HepG2 (cell line): ENCODE measurements around the gene WWC2. TPM values are rescaled to one million over a fixed set of nuclear protein-coding genes. Genes with fewer than 3 reads are reported as not detected.

Source experiments
- CAMTA2 ChIP-seq: sonication (generic); formaldehyde crosslinking; IDR thresholded peaks from 2 replicates; pipeline ENCODE4 v1.4.0; 2020; ENCODE audit warnings: mild to moderate bottlenecking, missing genetic modification reagents, borderline replicate concordance
- FOXM1 ChIP-seq: sonication (generic); formaldehyde crosslinking; IDR thresholded peaks from 2 replicates; pipeline ENCODE4 v1.5.0; 2020; ENCODE audit warnings: missing genetic modification reagents
- FOXP1 ChIP-seq, 2 experiments: fragments of 450-650 bp in 1 of 2; IDR thresholded peaks; 2 replicates each; pipeline ENCODE4 v1.6.1; 2017 to 2018; ENCODE audit warnings: antibody characterized with exemption in 1 of 2
- GATAD2A ChIP-seq: IDR thresholded peaks from 2 replicates; pipeline ENCODE4 v1.6.1; 2016
- IKZF5 ChIP-seq: IDR thresholded peaks from 2 replicates; pipeline ENCODE4 v1.6.1; 2018; ENCODE audit warnings: missing genetic modification reagents, mild to moderate bottlenecking, missing compliant biosample characterization
- JUN ChIP-seq: sonication (generic); formaldehyde crosslinking; IDR thresholded peaks from 2 replicates; pipeline ENCODE4 v1.4.0; 2020; ENCODE audit warnings: mild to moderate bottlenecking, missing genetic modification reagents
- SATB2 ChIP-seq: sonication (generic); formaldehyde crosslinking; IDR thresholded peaks from 2 replicates; pipeline ENCODE4 v1.5.0; 2020; ENCODE audit warnings: missing genetic modification reagents
- SNAI1 ChIP-seq: sonication (generic); formaldehyde crosslinking; IDR thresholded peaks from 2 replicates; pipeline ENCODE4 v1.5.0; 2020; ENCODE audit warnings: mild to moderate bottlenecking, missing genetic modification reagents, borderline replicate concordance
- SOX6 ChIP-seq, 2 experiments: fragments of 450-650 bp in 1 of 2; sonication (generic) in 1 of 2; formaldehyde crosslinking in 1 of 2; IDR thresholded peaks; 2 replicates each; pipeline versions ENCODE4 v1.4.0 to v1.6.1; 2017 to 2020; ENCODE audit warnings: antibody characterized with exemption in 1 of 2, mild to moderate bottlenecking in 1 of 2, missing genetic modification reagents in 1 of 2
- SRSF4 ChIP-seq: fragments of 200-400 bp; formaldehyde crosslinking; IDR thresholded peaks from one replicate; pipeline ENCODE4 v1.6.1; 2018; ENCODE audit warnings: mild to moderate bottlenecking, low read depth, low read length, moderate library complexity; ENCODE audit not compliant: poor library complexity, severe bottlenecking
- THAP9 ChIP-seq: sonication (generic); formaldehyde crosslinking; IDR thresholded peaks from 2 replicates; pipeline ENCODE4; 2020; ENCODE audit warnings: missing genetic modification reagents, mild to moderate bottlenecking, borderline replicate concordance
- ZBTB26 ChIP-seq: IDR thresholded peaks from 2 replicates; pipeline ENCODE4 v1.6.1; 2016; ENCODE audit warnings: missing compliant biosample characterization, missing genetic modification reagents, borderline replicate concordance
- ZMYM2 ChIP-seq: sonication (generic); formaldehyde crosslinking; IDR thresholded peaks from 2 replicates; pipeline ENCODE4 v1.8.0; 2022; ENCODE audit warnings: mild to moderate bottlenecking, missing genetic modification reagents
- ZNF136 ChIP-seq: sonication (generic); formaldehyde crosslinking; IDR thresholded peaks from 2 replicates; pipeline ENCODE4 v1.8.1; 2022; ENCODE audit warnings: low read depth, mild to moderate bottlenecking, moderate library complexity, missing genetic modification reagents
- ZNF276 ChIP-seq: sonication (generic); formaldehyde crosslinking; IDR thresholded peaks from 2 replicates; pipeline ENCODE4 v1.4.0; 2020; ENCODE audit warnings: mild to moderate bottlenecking, low read depth, missing genetic modification reagents
- ZNF280B ChIP-seq: sonication (generic); formaldehyde crosslinking; IDR thresholded peaks from 2 replicates; pipeline ENCODE4 v1.5.0; 2020; ENCODE audit warnings: missing genetic modification reagents, mild to moderate bottlenecking, borderline replicate concordance
- ZNF841 ChIP-seq: sonication (generic); formaldehyde crosslinking; IDR thresholded peaks from 2 replicates; pipeline ENCODE4 v1.8.1; 2023; ENCODE audit warnings: missing genetic modification reagents, borderline replicate concordance
- ZNF891 ChIP-seq: sonication (generic); formaldehyde crosslinking; IDR thresholded peaks from 2 replicates; pipeline ENCODE4 v1.5.0; 2020; ENCODE audit warnings: mild to moderate bottlenecking, missing genetic modification reagents
- polyA plus RNA-seq, 8 experiments: library from polyadenylated mRNA; depleted of rRNA in 3 of 8; stranded (reverse) in 7 of 8; unstranded in 1 of 8; fragments of >200 nt; fragmentation: Illumina TruSeq in 4 of 8; extraction: Trizol in 4 of 8; gene quantifications; 2 replicates each; pipeline versions ENCODE4 v1.2.1 to v1.2.3, GENCODE V29; 2011 to 2016; ENCODE audit warnings: low read depth in 4 of 8, missing spikeins in 1 of 8, mixed read lengths in 1 of 8; ENCODE audit not compliant: insufficient read depth in 1 of 8
- total RNA-seq, 5 experiments: library from RNA; depleted of rRNA; stranded (reverse); fragments of >200 nt; fragmentation: Illumina TruSeq; extraction: Trizol; gene quantifications; 2 replicates each; pipeline ENCODE4 v1.2.3, GENCODE V29; 2016; ENCODE audit warnings: low read depth in 1 of 5

WWC2 gene
- total and polyA plus RNA-seq, 2 of the 13 experiments (the other 11 are each of a cell fraction or from before 2014, with no cell fraction given) = 40.0 to 50.1 TPM

GRCh38 chr4:183182873-183183725, 84.0 kb downstream of the WWC2 start (continued):
- TF ChIP-seq THAP9 (CRISPR knock-in tag) (no peak), FOXP1 (IDR thresholded peaks at IDR 0.05) (no peak), FOXP1 (CRISPR knock-in tag; IDR thresholded peaks at IDR 0.05) (peak; percentile 54; the same call in 1 of the 2 replicates), GATAD2A (CRISPR knock-in tag) (peak; percentile 83), ZBTB26 (CRISPR knock-in tag) (0 out of 2 replicates have a peak, but pooled peaks have one; percentile 30), ZNF280B (no peak), SATB2 (CRISPR knock-in tag) (no peak), ZMYM2 (CRISPR knock-in tag) (0 out of 2 replicates have a peak, but pooled peaks have one; percentile 53), ZNF276 (CRISPR knock-in tag) (no peak), SNAI1 (CRISPR knock-in tag) (no peak), FOXM1 (CRISPR knock-in tag) (no peak), CAMTA2 (CRISPR knock-in tag) (no peak), ZNF891 (CRISPR knock-in tag) (no peak), ZNF841 (CRISPR knock-in tag) (no peak), JUN (CRISPR knock-in tag) (peak; percentile 67; the same call in 1 of the 2 replicates), ZNF136 (CRISPR knock-in tag) (no peak), SOX6 (IDR thresholded peaks at IDR 0.05) (no peak), SOX6 (CRISPR knock-in tag; IDR thresholded peaks at IDR 0.05) (peak; percentile 86), SRSF4 (no peak), IKZF5 (CRISPR knock-in tag) (peak; percentile 40; the same call in 1 of the 2 replicates)
